Measurements from ENCODE around the gene KRTAP5-3. TPM values are rescaled to one million over a fixed set of nuclear protein-coding genes. Genes with fewer than 3 reads are reported as not detected.

Gene KRTAP5-3
- total and polyA plus RNA-seq, 12 donors, result not detected

- no peak for DNase-seq
- Histone ChIP-seq H3K4me3 (no peak overlapping the region), H3K27me3 (no peaks in the 10 kb centered on the region), H3K36me3 (replicated peaks in 1 of 2) (no peaks in the 10 kb centered on the region), H3K4me1 (replicated peaks in 1 of 2) (peaks cover 25 to 33% of the 10 kb centered on the region in 2 donors), H3K27ac (no peak overlapping the region), H3K9me3 (replicated peaks in 1 of 3) (no peaks in the 10 kb centered on the region)
- 83 to 85% (median 85%) methylated on average over 4 to 17 of the region's 17 CpGs; no CpG with 5 or more reads in 1 of the 4 donors for WGBS, 4 donors
- intact Hi-C loops (cut with DNase I), result no loop called here
- TF ChIP-seq POLR2A (IDR thresholded peaks at IDR 0.05) (no peak), CTCF (IDR thresholded peaks at IDR 0.05) (no peak)
Measured at GRCh38 chr11:1561266-1561665, 47.0 kb downstream of the KRTAP5-3 start.

- H3K27me3 ChIP-seq, result no peaks in the 10 kb centered on the region
- H3K4me1 ChIP-seq (replicated peaks in 1 of 2), result peaks cover 25 to 33% of the 10 kb centered on the region in 2 donors
- H3K36me3 ChIP-seq (replicated peaks in 1 of 2), result no peaks in the 10 kb centered on the region
- intact Hi-C loops (cut with DNase I), result no loop called here
- no peak for DNase-seq
- H3K4me3 ChIP-seq, result no peak overlapping the region
- TF ChIP-seq CTCF (IDR thresholded peaks at IDR 0.05), result no peak
- TF ChIP-seq POLR2A (IDR thresholded peaks at IDR 0.05), result no peak
- 82 to 95% (median 89%) methylated on average over 5 to 8 of the region's 8 CpGs for WGBS, 4 donors
- H3K9me3 ChIP-seq (replicated peaks in 1 of 3), result no peaks in the 10 kb centered on the region
- H3K27ac ChIP-seq, result peak overlapping the region in 1 of 5 donors; percentile 86
Measured at GRCh38 chr11:1560649-1561251, 47.5 kb downstream of the KRTAP5-3 start.

- no peak for DNase-seq
- H3K27me3 ChIP-seq, result no peaks in the 10 kb centered on the region
- WGBS, 4 donors, result 82 to 91% (median 84%) methylated on average over 5 to 15 of the region's 15 CpGs
- no peaks in the 10 kb centered on the region for H3K9me3 ChIP-seq (replicated peaks in 1 of 3)
- intact Hi-C loops (cut with DNase I), result no loop called here
- H3K36me3 ChIP-seq (replicated peaks in 1 of 2), result no peaks in the 10 kb centered on the region
- no peak for TF ChIP-seq CTCF (IDR thresholded peaks at IDR 0.05)
- no peak for TF ChIP-seq POLR2A (IDR thresholded peaks at IDR 0.05)
- no peak overlapping the region for H3K4me3 ChIP-seq
- peaks cover 25 to 33% of the 10 kb centered on the region in 2 donors for H3K4me1 ChIP-seq (replicated peaks in 1 of 2)
- H3K27ac ChIP-seq, result peak overlapping the region in 3 of 5 donors; percentile 53 to 93 (median 86)
Measured at GRCh38 chr11:1560002-1560648, 48.1 kb downstream of the KRTAP5-3 start.

- peaks cover 20 to 25% of the 10 kb centered on the region in 2 donors for H3K4me1 ChIP-seq (replicated peaks in 1 of 2)
- no peaks in the 10 kb centered on the region for H3K9me3 ChIP-seq (replicated peaks in 1 of 3)
- intact Hi-C loops (cut with DNase I), result no loop called here
- 16 to 42% (median 37%) methylated on average over 9 to 29 of the region's 29 CpGs for WGBS, 4 donors
- H3K27me3 ChIP-seq, result no peaks in the 10 kb centered on the region
- no peak overlapping the region for H3K4me3 ChIP-seq
- TF ChIP-seq POLR2A (IDR thresholded peaks at IDR 0.05) (peak in 1 of 2 donors; percentile 47), CTCF (IDR thresholded peaks at IDR 0.05) (no peak)
- peak overlapping the region in 4 of 5 donors; percentile 53 to 93 (median 72) for H3K27ac ChIP-seq
- no peaks in the 10 kb centered on the region for H3K36me3 ChIP-seq (replicated peaks in 1 of 2)
- DNase-seq, result peak; percentile 95 to 98 (median 96)
Measured at GRCh38 chr11:1559111-1559951, 48.9 kb downstream of the KRTAP5-3 start.

Measured in adrenal gland (tissue), 12 donors.